Measurements from ENCODE around the gene ZRANB1.

DNA sequence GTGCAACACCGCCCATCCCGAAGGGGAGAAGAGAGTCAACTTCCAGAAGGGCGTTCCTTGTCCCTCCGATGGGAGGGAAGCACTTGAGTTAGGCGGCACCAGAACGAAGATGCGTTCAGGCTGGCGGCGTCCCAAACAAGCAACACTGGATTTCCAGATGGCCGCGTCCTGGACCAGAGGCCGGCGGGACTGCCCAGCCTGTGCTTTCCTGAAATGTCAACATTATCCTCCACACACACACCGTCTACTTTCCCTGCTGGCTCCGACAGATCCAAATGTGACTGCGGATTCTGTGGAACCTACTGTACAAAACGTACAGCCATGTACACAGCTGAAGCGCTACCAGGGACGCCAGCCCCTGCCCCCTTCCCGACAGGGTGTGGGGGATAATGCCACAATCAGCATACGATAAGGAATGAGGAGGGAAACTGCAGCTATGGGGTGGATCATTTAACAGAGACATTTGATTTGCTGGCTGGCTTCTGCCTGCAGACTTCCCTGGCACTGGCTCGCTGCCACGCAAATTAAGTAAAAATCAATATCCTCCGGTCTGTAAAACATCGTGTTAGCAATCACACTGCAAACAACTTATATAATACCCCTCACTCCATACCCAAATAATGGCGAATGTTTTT, 82.1 kb downstream of the ZRANB1 start:
- TF ChIP-seq, protein P1, sequence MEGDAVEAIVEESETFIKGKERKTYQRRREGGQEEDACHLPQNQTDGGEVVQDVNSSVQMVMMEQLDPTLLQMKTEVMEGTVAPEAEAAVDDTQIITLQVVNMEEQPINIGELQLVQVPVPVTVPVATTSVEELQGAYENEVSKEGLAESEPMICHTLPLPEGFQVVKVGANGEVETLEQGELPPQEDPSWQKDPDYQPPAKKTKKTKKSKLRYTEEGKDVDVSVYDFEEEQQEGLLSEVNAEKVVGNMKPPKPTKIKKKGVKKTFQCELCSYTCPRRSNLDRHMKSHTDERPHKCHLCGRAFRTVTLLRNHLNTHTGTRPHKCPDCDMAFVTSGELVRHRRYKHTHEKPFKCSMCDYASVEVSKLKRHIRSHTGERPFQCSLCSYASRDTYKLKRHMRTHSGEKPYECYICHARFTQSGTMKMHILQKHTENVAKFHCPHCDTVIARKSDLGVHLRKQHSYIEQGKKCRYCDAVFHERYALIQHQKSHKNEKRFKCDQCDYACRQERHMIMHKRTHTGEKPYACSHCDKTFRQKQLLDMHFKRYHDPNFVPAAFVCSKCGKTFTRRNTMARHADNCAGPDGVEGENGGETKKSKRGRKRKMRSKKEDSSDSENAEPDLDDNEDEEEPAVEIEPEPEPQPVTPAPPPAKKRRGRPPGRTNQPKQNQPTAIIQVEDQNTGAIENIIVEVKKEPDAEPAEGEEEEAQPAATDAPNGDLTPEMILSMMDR (IDR thresholded peaks at IDR 0.05 in 4 of 5, conservative IDR thresholded peaks at IDR 0.05 in 1 of 5): no peak
- TF ChIP-seq POLR2A (IDR thresholded peaks at IDR 0.05): no peak
